NCI-H1436 (cell line): Measurements from ENCODE around the gene COA3.
A peak's percentile ranks its signal among the peaks of the same experiment; 100 is the strongest.

Experiments used
- DNase-seq: peaks from one replicate; lab custom pipeline; 2025; lab: John Stamatoyannopoulos, UW

The COA3 gene

GRCh38 chr17:42798383-42799380 lies at the start of gene COA3, which contains the start of gene CNTD1:
Gene COA3 (minus strand): TSS chr17:42798704. CDS start chr17:42798681, 23 bp downstream.
Gene CNTD1 (plus strand): TSS chr17:42798861. CDS start chr17:42799068, 207 bp downstream.
- DNase-seq: peak; percentile 85

- no peak for DNase-seq
Observed at GRCh38 chr17:42848093-42848492, 49.6 kb upstream of the COA3 start.

GRCh38 chr17:42846594-42847280 lies 48.2 kb upstream of the COA3 start:
- DNase-seq: no peak

- no peak for DNase-seq
Observed at GRCh38 chr17:42845918-42846593, 47.6 kb upstream of the COA3 start.

GRCh38 chr17:42845556-42845917 lies 47.0 kb upstream of the COA3 start:
- no peak for DNase-seq

GRCh38 chr17:42844761-42845555 lies 46.5 kb upstream of the COA3 start:
- DNase-seq: no peak

- DNase-seq: no peak
Observed at GRCh38 chr17:42844271-42844670, 45.8 kb upstream of the COA3 start, which contains the start of gene AOC2. Gene AOC2 (plus strand): TSS chr17:42844580. CDS start chr17:42844627, 47 bp downstream.

- DNase-seq: peak; percentile 59
Observed at GRCh38 chr17:42843358-42843934, 44.9 kb upstream of the COA3 start.

GRCh38 chr17:42841975-42842685 lies 43.6 kb upstream of the COA3 start:
- DNase-seq: no peak

- DNase-seq: no peak
Observed at GRCh38 chr17:42835732-42836131, 37.2 kb upstream of the COA3 start.

GRCh38 chr17:42833767-42834422 lies 35.4 kb upstream of the COA3 start:
- DNase-seq: peak; percentile 18

GRCh38 chr17:42832934-42833766 lies 34.6 kb upstream of the COA3 start, which contains the start of gene PSME3:
Gene PSME3 (plus strand): TSS chr17:42833397. CDS start chr17:42833632, 235 bp downstream.
- DNase-seq: peak; percentile 85

GRCh38 chr17:42832213-42832933 lies 33.9 kb upstream of the COA3 start:
- DNase-seq: no peak

GRCh38 chr17:42830971-42831370 lies 32.5 kb upstream of the COA3 start:
- DNase-seq: no peak

GRCh38 chr17:42827472-42827871 lies 29.0 kb upstream of the COA3 start:
- no peak for DNase-seq

GRCh38 chr17:42821176-42821575 lies 22.7 kb upstream of the COA3 start:
- DNase-seq: no peak

GRCh38 chr17:42819939-42820535 lies 21.5 kb upstream of the COA3 start:
- DNase-seq: peak; percentile 54

GRCh38 chr17:42818379-42818778 lies 19.9 kb upstream of the COA3 start:
- DNase-seq: no peak
